ENCODE measurements around the gene FTH1.

Gene FTH1

GRCh38 chr11:61947486-61948210 lies 19.8 kb downstream of the FTH1 start:
- Histone ChIP-seq H3K9me3 (ENCODE audit: insufficient read depth, low read length) (no peaks in the 10 kb centered on the region), H3K9ac (ENCODE audit: low read length) (no peak overlapping the region), H3F3A (ENCODE audit: insufficient read depth) (no peaks in the 10 kb centered on the region), H3K27me3 (ENCODE audit: low read length) (no peaks in the 10 kb centered on the region), H3K4me2 (ENCODE audit: low read depth, low read length, poor library complexity, severe bottlenecking) (no peak overlapping the region), H3K9me2 (replicated peaks; ENCODE audit: insufficient read depth, low read length) (no peaks in the 10 kb centered on the region), H3K4me3 (ENCODE audit: insufficient read depth, low read length, poor library complexity, severe bottlenecking) (no peak overlapping the region), H3K79me2 (ENCODE audit: insufficient read depth, low read length) (no peaks in the 10 kb centered on the region), H4K20me1 (ENCODE audit: low read depth, low read length) (no peaks in the 10 kb centered on the region), H2AFZ (ENCODE audit: low read depth, low read length, severe bottlenecking) (no peak overlapping the region), H3K27ac (ENCODE audit: low read depth, low read length) (no peak overlapping the region), H3K36me3 (ENCODE audit: low read length) (no peaks in the 10 kb centered on the region)
- no peak for TF ChIP-seq EZH2phosphoT487 (conservative IDR thresholded peaks at IDR 0.05; ENCODE audit: low read length)
- peak; percentile 89 for TF ChIP-seq CTCF (IDR thresholded peaks at IDR 0.05; ENCODE audit: insufficient read depth, low read length, poor library complexity, severe bottlenecking)

GRCh38 chr11:61946894-61947293 lies 20.5 kb downstream of the FTH1 start:
- no peak overlapping the region for H3K27ac ChIP-seq (ENCODE audit: low read depth, low read length)
- no peaks in the 10 kb centered on the region for H3K9me3 ChIP-seq (ENCODE audit: insufficient read depth, low read length)
- no peaks in the 10 kb centered on the region for H3K9me2 ChIP-seq (replicated peaks; ENCODE audit: insufficient read depth, low read length)
- TF ChIP-seq CTCF (IDR thresholded peaks at IDR 0.05; ENCODE audit: insufficient read depth, low read length, poor library complexity, severe bottlenecking) (no peak), EZH2phosphoT487 (conservative IDR thresholded peaks at IDR 0.05; ENCODE audit: low read length) (no peak)
- H3K4me2 ChIP-seq (ENCODE audit: low read depth, low read length, poor library complexity, severe bottlenecking) = no peak overlapping the region
- H3K4me3 ChIP-seq (ENCODE audit: insufficient read depth, low read length, poor library complexity, severe bottlenecking) = no peak overlapping the region
- H3K36me3 ChIP-seq (ENCODE audit: low read length) = no peaks in the 10 kb centered on the region
- no peak overlapping the region for H3K9ac ChIP-seq (ENCODE audit: low read length)
- no peaks in the 10 kb centered on the region for H3K27me3 ChIP-seq (ENCODE audit: low read length)
- no peaks in the 10 kb centered on the region for H3F3A ChIP-seq (ENCODE audit: insufficient read depth)
- no peaks in the 10 kb centered on the region for H3K79me2 ChIP-seq (ENCODE audit: insufficient read depth, low read length)
- no peak overlapping the region for H2AFZ ChIP-seq (ENCODE audit: low read depth, low read length, severe bottlenecking)
- no peaks in the 10 kb centered on the region for H4K20me1 ChIP-seq (ENCODE audit: low read depth, low read length)

GRCh38 chr11:61945191-61945590 lies 22.2 kb downstream of the FTH1 start:
- H3K79me2 ChIP-seq (ENCODE audit: insufficient read depth, low read length) = no peaks in the 10 kb centered on the region
- H3F3A ChIP-seq (ENCODE audit: insufficient read depth) = no peaks in the 10 kb centered on the region
- no peak overlapping the region for H2AFZ ChIP-seq (ENCODE audit: low read depth, low read length, severe bottlenecking)
- H3K4me3 ChIP-seq (ENCODE audit: insufficient read depth, low read length, poor library complexity, severe bottlenecking) = no peak overlapping the region
- H3K36me3 ChIP-seq (ENCODE audit: low read length) = no peaks in the 10 kb centered on the region
- H3K9me2 ChIP-seq (replicated peaks; ENCODE audit: insufficient read depth, low read length) = no peaks in the 10 kb centered on the region
- no peaks in the 10 kb centered on the region for H4K20me1 ChIP-seq (ENCODE audit: low read depth, low read length)
- H3K9me3 ChIP-seq (ENCODE audit: insufficient read depth, low read length) = no peaks in the 10 kb centered on the region
- no peak overlapping the region for H3K9ac ChIP-seq (ENCODE audit: low read length)
- H3K27me3 ChIP-seq (ENCODE audit: low read length) = no peaks in the 10 kb centered on the region
- TF ChIP-seq EZH2phosphoT487 (conservative IDR thresholded peaks at IDR 0.05; ENCODE audit: low read length) (no peak), CTCF (IDR thresholded peaks at IDR 0.05; ENCODE audit: insufficient read depth, low read length, poor library complexity, severe bottlenecking) (no peak)
- H3K27ac ChIP-seq (ENCODE audit: low read depth, low read length) = no peak overlapping the region
- no peak overlapping the region for H3K4me2 ChIP-seq (ENCODE audit: low read depth, low read length, poor library complexity, severe bottlenecking)
